Measurements from ENCODE around the gene MPZL3.

MPZL3 gene

GRCh38 chr11:118239509-118240205, 12.5 kb downstream of the MPZL3 start:
- TF ChIP-seq CTCF (IDR thresholded peaks at IDR 0.05; ENCODE audit: insufficient read depth, low read length, missing control alignments): no peak
- no peak overlapping the region for H3K4me3 ChIP-seq (ENCODE audit: low read depth, low read length)
- ChIA-PET CTCF (interaction anchor here (0.9 kb wide), 1 partner anchor 95 kb away, joined by 4 read pairs; no protein-coding TSS in a partner anchor), POLR2A (no interaction called here)
- no peak for DNase-seq (ENCODE audit: low read depth, low spot score)

- TF ChIP-seq CTCF (IDR thresholded peaks at IDR 0.05; ENCODE audit: insufficient read depth, low read length, missing control alignments): no peak
- ChIA-PET CTCF (no interaction called here), POLR2A (no interaction called here)
- H3K4me3 ChIP-seq (ENCODE audit: low read depth, low read length): no peak overlapping the region
- DNase-seq (ENCODE audit: low read depth, low spot score): no peak
These were observed 13.2 kb downstream of the MPZL3 start for GRCh38 chr11:118238929-118239328.

- no peak for DNase-seq (ENCODE audit: low read depth, low spot score)
- POLR2A ChIA-PET: no interaction called here
- no peak overlapping the region for H3K4me3 ChIP-seq (ENCODE audit: low read depth, low read length)
- CTCF ChIA-PET: no interaction called here
- no peak for TF ChIP-seq CTCF (IDR thresholded peaks at IDR 0.05; ENCODE audit: insufficient read depth, low read length, missing control alignments)
These were observed 13.7 kb downstream of the MPZL3 start for GRCh38 chr11:118238421-118238820.

- POLR2A ChIA-PET: no interaction called here
- CTCF ChIA-PET: interaction anchor here (0.7 kb wide), 1 partner anchor 302 kb away, joined by 3 read pairs; no protein-coding TSS in a partner anchor
- no peak for DNase-seq (ENCODE audit: low read depth, low spot score)
- no peak overlapping the region for H3K4me3 ChIP-seq (ENCODE audit: low read depth, low read length)
- no peak for TF ChIP-seq CTCF (IDR thresholded peaks at IDR 0.05; ENCODE audit: insufficient read depth, low read length, missing control alignments)
These were observed 16.0 kb downstream of the MPZL3 start for GRCh38 chr11:118236170-118236569.

GRCh38 chr11:118234833-118235232, 17.3 kb downstream of the MPZL3 start:
- no peak overlapping the region for H3K4me3 ChIP-seq (ENCODE audit: low read depth, low read length)
- DNase-seq (ENCODE audit: low read depth, low spot score): no peak
- no peak for TF ChIP-seq CTCF (IDR thresholded peaks at IDR 0.05; ENCODE audit: insufficient read depth, low read length, missing control alignments)
- ChIA-PET POLR2A (no interaction called here), CTCF (no interaction called here)

GRCh38 chr11:118233850-118234249, 18.3 kb downstream of the MPZL3 start:
- CTCF ChIA-PET: no interaction called here

More at GRCh38 chr11:118233850-118234249, 18.3 kb downstream of the MPZL3 start:
- POLR2A ChIA-PET: no interaction called here
- no peak for TF ChIP-seq CTCF (IDR thresholded peaks at IDR 0.05; ENCODE audit: insufficient read depth, low read length, missing control alignments)
- no peak overlapping the region for H3K4me3 ChIP-seq (ENCODE audit: low read depth, low read length)
- DNase-seq (ENCODE audit: low read depth, low spot score): no peak

All from AG04449 (cell line).